A204.1 (cell line): ENCODE measurements around the gene HDAC10.

Source experiments
- FAIRE-seq: peaks from 2 replicates; lab custom pipeline; 2012; peaks lifted over from hg19 to GRCh38; lab: Jason Lieb, UNC

Gene HDAC10

GRCh38 chr22:50236731-50237409 is 14.2 kb downstream of the HDAC10 start:
- no peak for FAIRE-seq

- FAIRE-seq: no peak
Observed at GRCh38 chr22:50233223-50233622, 17.8 kb downstream of the HDAC10 start.

- FAIRE-seq: no peak
Observed at GRCh38 chr22:50232481-50233151, 18.4 kb downstream of the HDAC10 start.

- FAIRE-seq: no peak
Observed at GRCh38 chr22:50229370-50229769, 21.7 kb downstream of the HDAC10 start.

GRCh38 chr22:50228366-50228765 is 22.7 kb downstream of the HDAC10 start:
- FAIRE-seq: no peak

- no peak for FAIRE-seq
Observed at GRCh38 chr22:50227579-50228215, 23.4 kb downstream of the HDAC10 start.

GRCh38 chr22:50226875-50227165 is 24.2 kb downstream of the HDAC10 start:
- FAIRE-seq: no peak

- FAIRE-seq: no peak
Observed at GRCh38 chr22:50226063-50226874, 24.8 kb downstream of the HDAC10 start.

- FAIRE-seq: no peak
Observed at GRCh38 chr22:50225200-50225969, 25.7 kb downstream of the HDAC10 start.

GRCh38 chr22:50224071-50224470 is 27.0 kb downstream of the HDAC10 start:
- FAIRE-seq: no peak

GRCh38 chr22:50222508-50222907 is 28.6 kb downstream of the HDAC10 start:
- FAIRE-seq: no peak

- no peak for FAIRE-seq
Observed at GRCh38 chr22:50221410-50222300, 29.4 kb downstream of the HDAC10 start.

- no peak for FAIRE-seq
Observed at GRCh38 chr22:50220603-50221409, 30.3 kb downstream of the HDAC10 start.

GRCh38 chr22:50219800-50220602 is 31.1 kb downstream of the HDAC10 start:
- no peak for FAIRE-seq

- no peak for FAIRE-seq
Observed at GRCh38 chr22:50218996-50219727, 31.9 kb downstream of the HDAC10 start.

GRCh38 chr22:50218153-50218995 is 32.7 kb downstream of the HDAC10 start:
- no peak for FAIRE-seq

- FAIRE-seq: no peak
Observed at GRCh38 chr22:50217543-50218152, 33.4 kb downstream of the HDAC10 start.
